Measurements from ENCODE around the gene ARHGAP45.
A peak's percentile ranks its signal among the peaks of the same experiment; 100 is the strongest.

The ARHGAP45 gene

DNA sequence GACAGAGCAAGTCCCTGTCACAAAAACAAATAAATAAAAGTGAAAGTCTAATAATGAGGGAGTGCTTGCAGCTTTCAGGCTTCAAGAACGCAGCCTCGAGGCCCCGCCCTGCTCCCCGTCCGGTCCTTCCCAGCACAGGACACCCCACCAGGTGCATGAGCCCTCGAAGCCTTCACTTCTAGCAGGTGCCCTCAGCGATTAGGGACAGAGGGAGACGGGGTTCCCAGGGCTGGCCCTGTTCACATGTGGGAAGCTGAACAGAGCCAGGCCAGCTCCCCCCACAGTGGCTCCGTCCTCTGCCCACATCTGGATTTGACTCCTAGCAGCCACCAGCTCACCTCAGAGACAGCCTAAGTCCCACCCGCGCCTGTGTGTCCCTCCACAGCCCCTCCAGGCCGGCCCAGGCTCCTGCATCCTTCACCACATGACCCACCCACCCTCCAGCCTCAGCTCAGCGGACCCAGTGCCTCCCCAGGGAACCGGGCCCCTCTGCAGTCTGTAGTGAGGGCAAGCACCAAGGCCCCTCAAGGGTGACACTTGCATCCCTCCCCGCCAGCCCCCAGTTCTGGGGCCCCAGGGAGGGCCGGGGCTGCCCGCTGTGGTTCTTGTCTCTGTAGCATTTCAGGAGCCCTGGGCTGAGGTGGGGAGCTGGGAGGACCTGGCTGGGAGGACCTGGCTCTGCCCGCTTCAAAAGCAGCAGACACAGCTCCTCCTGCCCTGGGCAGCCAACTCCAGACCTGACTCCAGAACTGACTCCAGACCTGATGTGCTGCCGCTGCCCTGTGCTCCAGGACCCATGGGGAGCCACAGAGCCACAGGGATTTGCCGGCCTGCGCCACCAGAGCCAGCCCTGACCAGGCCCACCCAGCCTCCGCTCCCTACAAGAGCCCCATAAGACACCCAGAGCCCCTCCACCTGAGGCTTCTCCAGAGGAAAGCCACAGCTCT lies 64.1 kb downstream of the ARHGAP45 start:
- Histone ChIP-seq H3K36me3 (ENCODE audit: insufficient read depth, low read length) (peaks cover 11% of the 10 kb centered on the region), H3K9me3 (ENCODE audit: insufficient read depth, low read depth, low read length) (no peaks in the 10 kb centered on the region), H3K27ac (ENCODE audit: low read depth, low read length) (peak overlapping the region; percentile 73), H3K9ac (ENCODE audit: low read depth, low read length) (peak overlapping the region; percentile 75), H3K4me3 (ENCODE audit: low read length) (peak overlapping the region; percentile 58), H3K27me3 (ENCODE audit: insufficient read depth, low read length) (no peaks in the 10 kb centered on the region), H3K4me1 (ENCODE audit: insufficient read depth, low read length) (peaks cover 6% of the 10 kb centered on the region)
- WGBS: 76% methylated on average over 22 of the region's 22 CpGs

DNA sequence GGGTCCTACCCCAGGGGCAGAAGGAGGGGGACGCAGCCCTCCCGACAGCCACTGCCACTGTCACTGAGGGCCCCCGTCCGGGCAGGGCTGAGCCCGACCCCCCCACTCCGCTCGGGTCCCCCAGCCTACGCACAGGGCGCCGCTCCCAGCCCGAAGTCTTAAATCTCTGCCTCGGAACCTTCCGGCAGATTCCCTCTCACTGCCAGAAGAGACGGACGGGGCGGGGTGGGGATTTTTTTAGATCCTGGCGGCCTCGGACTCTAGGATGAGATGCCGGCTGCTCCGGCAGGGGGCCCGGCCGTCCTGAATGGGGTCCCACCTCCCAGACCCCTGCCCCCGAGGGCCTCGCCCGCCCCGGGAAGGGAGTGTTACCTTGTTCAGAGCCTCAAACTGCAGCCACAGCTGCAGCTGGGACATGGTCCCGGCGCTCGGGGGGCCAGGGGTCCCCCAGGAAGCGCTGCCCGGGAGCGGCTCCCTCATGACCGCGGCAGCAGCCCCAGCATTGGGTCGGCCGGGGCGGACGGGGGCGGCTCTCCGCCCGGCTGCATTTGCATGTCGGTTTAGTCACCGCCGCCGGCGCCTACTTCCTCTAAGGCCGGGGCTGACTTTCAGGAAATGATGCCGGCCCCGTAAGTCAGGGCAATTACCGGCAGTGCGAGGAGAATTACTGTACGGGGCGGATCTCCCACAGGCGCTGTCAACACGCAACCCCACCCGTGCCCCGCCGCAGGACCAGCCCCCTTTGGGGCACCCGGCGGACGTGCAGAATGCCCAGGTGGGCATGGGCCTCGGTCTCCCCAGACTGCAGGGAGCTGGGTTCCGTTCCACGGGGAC lies 65.0 kb downstream of the ARHGAP45 start:
- Histone ChIP-seq H3K9ac (ENCODE audit: low read depth, low read length) (peak overlapping the region; percentile 75), H3K27me3 (ENCODE audit: insufficient read depth, low read length) (no peaks in the 10 kb centered on the region), H3K36me3 (ENCODE audit: insufficient read depth, low read length) (peaks cover 7% of the 10 kb centered on the region), H3K4me1 (ENCODE audit: insufficient read depth, low read length) (peaks cover 6% of the 10 kb centered on the region), H3K4me3 (ENCODE audit: low read length) (peak overlapping the region; percentile 58), H3K9me3 (ENCODE audit: insufficient read depth, low read depth, low read length) (no peaks in the 10 kb centered on the region), H3K27ac (ENCODE audit: low read depth, low read length) (peak overlapping the region; percentile 73)
- WGBS: 10% methylated on average over 64 of the region's 64 CpGs

DNA sequence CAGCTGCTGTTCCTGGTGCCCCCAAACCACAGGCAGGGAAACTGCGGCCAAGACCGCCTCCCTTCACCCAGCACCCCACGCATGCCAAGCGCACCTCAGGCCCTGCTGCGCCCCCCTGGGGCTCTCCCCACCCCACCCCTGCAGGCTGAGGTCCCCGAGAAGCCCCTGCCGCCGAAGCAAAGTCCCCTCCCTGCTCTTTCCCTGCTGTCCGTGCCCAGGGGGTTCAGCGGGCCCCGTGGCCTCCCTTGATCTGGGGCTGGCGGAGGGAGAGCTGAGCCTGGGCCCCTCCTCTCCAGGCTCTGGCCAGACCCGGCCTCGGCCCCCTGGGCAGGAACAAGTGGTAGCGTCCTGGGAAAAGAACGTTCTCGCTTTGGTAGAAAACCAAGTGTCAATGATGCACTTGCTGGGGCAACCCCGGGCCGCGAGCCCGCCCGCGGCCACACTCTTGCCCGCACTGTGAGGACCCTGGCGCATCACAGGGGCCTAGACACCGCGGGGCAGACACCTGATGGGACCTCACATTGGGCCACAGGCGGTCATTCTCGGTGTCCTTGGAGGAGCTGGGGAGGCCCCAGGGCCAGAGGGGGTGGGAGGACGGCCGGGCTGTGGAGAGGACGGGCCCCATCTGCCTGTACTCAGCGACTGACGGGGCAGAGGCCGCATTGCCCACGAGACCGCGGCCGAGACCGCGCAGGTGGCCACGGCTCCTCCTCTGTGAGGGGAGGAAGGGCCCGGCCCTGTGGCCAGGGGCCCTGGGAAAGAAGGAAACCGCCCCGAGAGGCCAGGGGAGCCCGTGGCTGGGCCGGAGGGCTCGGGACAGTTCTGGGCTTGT lies 65.8 kb downstream of the ARHGAP45 start:
- WGBS: 72% methylated on average over 48 of the region's 48 CpGs
- Histone ChIP-seq H3K4me3 (ENCODE audit: low read length) (peak overlapping the region; percentile 58), H3K27me3 (ENCODE audit: insufficient read depth, low read length) (no peaks in the 10 kb centered on the region)

DNA sequence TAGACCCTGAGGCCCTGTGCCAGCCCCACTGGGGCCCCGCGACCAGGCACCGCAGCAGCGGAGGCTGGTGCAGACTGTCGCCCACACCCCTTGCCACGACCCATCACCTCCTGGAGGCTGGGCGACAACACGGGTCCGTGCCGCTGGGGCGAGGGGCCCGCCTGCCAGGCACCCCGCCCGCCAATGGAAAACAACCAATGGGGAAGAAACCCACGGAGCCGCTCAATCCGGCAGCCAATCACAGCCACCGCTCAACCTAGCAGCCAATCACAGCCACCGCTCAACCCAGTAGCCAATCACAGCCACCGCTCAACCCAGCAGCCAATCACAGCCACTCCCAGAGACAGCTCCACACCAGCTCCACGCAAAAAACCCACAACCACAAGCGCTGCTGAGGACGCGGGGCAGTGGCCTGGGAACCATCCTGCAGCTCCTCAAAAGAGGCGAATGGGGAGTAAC lies 66.5 kb downstream of the ARHGAP45 start:
- Histone ChIP-seq H3K4me1 (ENCODE audit: insufficient read depth, low read length) (peaks cover 6% of the 10 kb centered on the region), H3K27me3 (ENCODE audit: insufficient read depth, low read length) (no peaks in the 10 kb centered on the region), H3K9ac (ENCODE audit: low read depth, low read length) (no peak overlapping the region), H3K27ac (ENCODE audit: low read depth, low read length) (no peak overlapping the region), H3K36me3 (ENCODE audit: insufficient read depth, low read length) (no peaks in the 10 kb centered on the region), H3K9me3 (ENCODE audit: insufficient read depth, low read depth, low read length) (no peaks in the 10 kb centered on the region), H3K4me3 (ENCODE audit: low read length) (no peak overlapping the region)
- 93% methylated on average over 25 of the region's 25 CpGs for WGBS

More for the DNA sequence above, 65.8 kb downstream of the ARHGAP45 start:
- peak overlapping the region; percentile 73; the same call in 1 of the 2 replicates for H3K27ac ChIP-seq (ENCODE audit: low read depth, low read length)
- H3K9me3 ChIP-seq (ENCODE audit: insufficient read depth, low read depth, low read length): no peaks in the 10 kb centered on the region
- H3K9ac ChIP-seq (ENCODE audit: low read depth, low read length): 0 out of 2 replicates have a peak overlapping the region, but pooled peaks have one; percentile 75
- no peaks in the 10 kb centered on the region for H3K36me3 ChIP-seq (ENCODE audit: insufficient read depth, low read length)
- peaks cover 6% of the 10 kb centered on the region for H3K4me1 ChIP-seq (ENCODE audit: insufficient read depth, low read length)

DNA sequence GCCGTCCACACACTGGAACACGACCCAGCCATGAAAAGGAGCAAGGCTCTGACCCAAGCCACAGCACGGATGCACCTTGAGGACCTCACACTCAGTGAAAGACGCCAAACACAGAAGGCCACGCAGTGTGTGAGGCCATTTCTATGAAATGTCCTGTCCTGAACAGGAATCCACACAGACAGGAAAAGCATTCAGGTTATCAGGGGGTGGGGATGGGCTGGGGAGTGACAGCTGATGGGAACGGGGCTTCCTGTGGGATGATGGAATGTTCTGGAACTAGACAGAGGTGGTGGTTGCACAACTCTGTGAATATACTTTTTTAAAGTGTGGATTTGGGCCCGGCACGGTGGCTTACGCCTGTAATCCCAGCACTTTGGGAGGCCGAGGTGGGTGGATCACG lies 67.5 kb downstream of the ARHGAP45 start:
- Histone ChIP-seq H3K27me3 (ENCODE audit: insufficient read depth, low read length) (no peaks in the 10 kb centered on the region), H3K4me3 (ENCODE audit: low read length) (no peak overlapping the region), H3K36me3 (ENCODE audit: insufficient read depth, low read length) (no peaks in the 10 kb centered on the region), H3K27ac (ENCODE audit: low read depth, low read length) (no peak overlapping the region), H3K9ac (ENCODE audit: low read depth, low read length) (no peak overlapping the region), H3K4me1 (ENCODE audit: insufficient read depth, low read length) (peaks cover 6% of the 10 kb centered on the region), H3K9me3 (ENCODE audit: insufficient read depth, low read depth, low read length) (no peaks in the 10 kb centered on the region)
- 95% methylated on average over 11 of the region's 11 CpGs for WGBS

DNA sequence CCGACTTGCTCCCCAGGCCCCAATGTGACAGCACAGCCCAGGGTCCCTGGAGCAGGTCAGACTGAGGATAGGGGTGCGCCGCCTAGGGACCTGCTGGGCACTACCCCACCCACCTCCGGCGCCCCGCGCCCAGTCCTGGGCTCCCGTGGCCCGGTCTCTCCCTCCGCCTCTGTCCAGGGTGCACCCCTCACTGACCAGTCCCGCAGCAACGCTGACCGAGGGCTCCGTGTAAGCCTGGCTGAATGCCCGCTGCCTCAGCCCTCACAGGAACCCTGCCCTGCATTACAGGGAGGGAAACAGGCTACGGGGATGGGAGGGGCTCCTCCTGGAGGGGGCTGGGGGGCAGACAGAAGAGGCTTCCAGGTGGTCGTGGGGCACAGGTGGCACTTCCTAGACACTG lies 68.5 kb downstream of the ARHGAP45 start:
- WGBS: 93% methylated on average over 17 of the region's 17 CpGs
- no peak overlapping the region for H3K9ac ChIP-seq (ENCODE audit: low read depth, low read length)
- peaks cover 6% of the 10 kb centered on the region for H3K4me1 ChIP-seq (ENCODE audit: insufficient read depth, low read length)
- no peak overlapping the region for H3K27ac ChIP-seq (ENCODE audit: low read depth, low read length)
- H3K9me3 ChIP-seq (ENCODE audit: insufficient read depth, low read depth, low read length): no peaks in the 10 kb centered on the region
- H3K27me3 ChIP-seq (ENCODE audit: insufficient read depth, low read length): no peaks in the 10 kb centered on the region
- no peak overlapping the region for H3K4me3 ChIP-seq (ENCODE audit: low read length)
- no peaks in the 10 kb centered on the region for H3K36me3 ChIP-seq (ENCODE audit: insufficient read depth, low read length)

DNA sequence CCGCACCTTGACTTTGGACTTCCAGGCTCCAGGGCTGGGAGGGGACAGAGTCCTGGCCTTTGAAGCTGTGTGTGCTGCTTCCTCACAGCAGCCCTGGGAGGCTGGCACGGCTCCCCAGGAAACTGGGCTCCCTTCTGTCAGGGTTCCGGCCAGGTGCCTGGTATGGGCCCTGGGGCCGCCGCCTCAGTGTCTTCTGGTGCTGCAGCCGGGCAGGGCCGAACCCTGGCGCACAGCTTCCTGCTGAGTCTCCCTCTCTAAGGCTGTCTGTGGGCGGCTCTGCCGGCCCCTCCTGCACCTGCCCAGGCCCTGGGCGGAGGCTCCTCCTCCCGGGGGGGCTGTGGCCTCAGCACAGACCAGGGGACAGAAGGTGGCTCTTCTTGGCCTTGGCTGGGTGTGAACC lies 69.2 kb downstream of the ARHGAP45 start:
- Histone ChIP-seq H3K27me3 (ENCODE audit: insufficient read depth, low read length) (no peaks in the 10 kb centered on the region), H3K4me1 (ENCODE audit: insufficient read depth, low read length) (peaks cover 6% of the 10 kb centered on the region), H3K27ac (ENCODE audit: low read depth, low read length) (no peak overlapping the region), H3K9ac (ENCODE audit: low read depth, low read length) (no peak overlapping the region), H3K36me3 (ENCODE audit: insufficient read depth, low read length) (no peaks in the 10 kb centered on the region), H3K9me3 (ENCODE audit: insufficient read depth, low read depth, low read length) (no peaks in the 10 kb centered on the region), H3K4me3 (ENCODE audit: low read length) (no peak overlapping the region)
- 75% methylated on average over 12 of the region's 12 CpGs for WGBS

Data from HUES64 (cell line).